Epithelial cell of proximal tubule (primary cell): ENCODE measurements around the gene WDR81. TPM values are rescaled to one million over a fixed set of nuclear protein-coding genes. Genes with fewer than 3 reads are reported as not detected.

ENCODE experiments used
- DNase-seq: peaks from one replicate; pipeline ENCODE4 v3.0.0-alpha.2; 2011; ENCODE audit warnings: low read depth
- H3K4me3 ChIP-seq: 2 replicates; pipeline ENCODE4 v1.5.1; 2011; ENCODE audit warnings: low read depth, mild to moderate bottlenecking, low read length
- CTCF ChIP-seq: conservative IDR thresholded peaks from 2 replicates; pipeline ENCODE4 v1.5.1; 2012; ENCODE audit warnings: low read depth, mild to moderate bottlenecking, low read length
- total RNA-seq: library from RNA; depleted of rRNA; stranded (reverse); fragments of >200 nt; gene quantifications from 2 replicates; pipeline ENCODE4 v1.2.3, GENCODE V29; 2015

Gene WDR81
- total RNA-seq, 1 donor from 2014 or later: 20.9 TPM

DNA sequence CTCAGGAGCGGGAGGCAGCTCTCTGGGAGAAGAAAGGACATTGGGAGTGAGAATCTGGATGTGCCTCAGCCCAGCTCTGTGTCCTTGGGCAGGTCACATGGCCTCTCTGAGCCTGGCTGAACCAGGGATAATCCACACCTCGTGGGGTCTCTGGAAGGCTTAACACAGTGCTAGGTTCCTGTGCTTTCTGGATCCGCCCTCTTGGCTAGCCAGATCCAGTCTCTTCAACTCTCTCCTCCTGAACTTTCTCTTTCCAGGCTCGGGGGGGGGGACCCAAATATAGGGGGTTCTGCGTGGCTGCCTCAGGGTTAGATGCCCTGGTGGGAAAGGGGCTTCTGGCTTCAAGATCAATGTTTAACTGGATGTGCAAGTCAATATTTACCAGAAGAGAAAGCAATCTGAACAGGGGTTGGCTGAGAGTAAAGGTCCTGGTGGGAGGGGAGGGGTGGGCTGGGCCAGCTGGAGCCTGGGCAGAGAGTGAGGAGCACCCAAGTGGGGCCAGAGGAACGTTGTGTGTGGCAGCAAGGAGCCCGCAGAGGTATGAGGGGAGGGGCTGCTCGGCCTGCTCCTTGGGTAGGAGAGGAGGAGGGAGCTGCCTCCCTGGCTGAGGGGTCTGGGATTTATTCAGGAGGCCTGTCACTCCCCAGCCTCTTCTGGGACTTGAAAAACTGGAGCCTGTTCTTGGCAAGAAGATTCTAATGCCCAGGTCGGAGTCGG, 18.0 kb downstream of the WDR81 start, which contains the start of gene SERPINF2:
Gene SERPINF2, plus strand, starts transcription at position 501 of the 717 bp plus-strand sequence. CDS start 2,125 bp downstream, outside the sequence.
- TF ChIP-seq CTCF: no peak
- H3K4me3 ChIP-seq: peak within 1 kb of the TSS; percentile 8
- no peak for DNase-seq

DNA sequence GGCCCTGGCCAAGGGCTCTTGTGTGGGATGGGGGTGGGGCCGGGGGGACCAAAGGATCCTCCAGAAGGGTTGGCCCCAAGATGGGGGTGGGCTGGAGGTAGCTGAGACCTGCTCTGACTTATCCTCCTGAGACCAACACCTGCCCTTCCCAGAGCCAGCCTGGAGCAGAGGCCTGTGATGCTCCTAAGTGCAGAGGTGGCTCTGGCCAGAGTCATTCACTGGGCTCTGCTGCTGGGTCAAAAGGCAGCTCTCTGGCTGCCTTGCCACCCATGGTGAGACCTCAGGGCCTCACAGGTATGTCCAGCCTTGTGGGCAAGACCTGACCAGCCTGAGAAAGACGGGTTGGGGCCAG, 18.6 kb downstream of the WDR81 start:
- DNase-seq: no peak
- H3K4me3 ChIP-seq: peak overlapping the region; percentile 8
- TF ChIP-seq CTCF: no peak

GRCh38 chr17:1744551-1745512, 20.3 kb downstream of the WDR81 start:
- no peak for DNase-seq
- no peak for TF ChIP-seq CTCF
- no peak overlapping the region for H3K4me3 ChIP-seq

GRCh38 chr17:1745513-1746020, 21.1 kb downstream of the WDR81 start:
- no peak overlapping the region for H3K4me3 ChIP-seq
- DNase-seq: no peak
- no peak for TF ChIP-seq CTCF

- H3K4me3 ChIP-seq: no peak overlapping the region
Measured at GRCh38 chr17:1746975-1747543, 22.6 kb downstream of the WDR81 start.

More at GRCh38 chr17:1746975-1747543, 22.6 kb downstream of the WDR81 start:
- no peak for DNase-seq
- no peak for TF ChIP-seq CTCF
